Uterus (tissue), 4 donors: Measurements from ENCODE around the gene LYZL6. TPM values are rescaled to one million over a fixed set of nuclear protein-coding genes. Genes with fewer than 3 reads are reported as not detected.

ENCODE experiments used
- DNase-seq, 2 donors: peaks; one replicate each; pipeline ENCODE4 v3.0.0-alpha.2; 2019 to 2020
- H3K27ac ChIP-seq, 2 donors: fragments of 200-600 bp; sonication (generic); 1 replicate in 1 of 2; 2 replicates in 1 of 2; pipeline ENCODE4 v1.5.1; 2016 to 2018
- H3K27me3 ChIP-seq, 2 donors: fragments of 200-600 bp; sonication (generic); one replicate each; pipeline ENCODE4 v1.5.1; 2018 to 2019; ENCODE audit warnings: control low read depth in 1 of 2
- H3K36me3 ChIP-seq, 2 donors: fragments of 200-600 bp; sonication (generic); one replicate each; pipeline ENCODE4 v1.5.1; 2019; ENCODE audit warnings: control low read depth in 1 of 2
- H3K4me1 ChIP-seq, 2 donors: fragments of 200-600 bp; sonication (generic); one replicate each; pipeline ENCODE4 v1.5.1; 2018 to 2019; ENCODE audit warnings: control low read depth in 1 of 2
- H3K4me3 ChIP-seq, 2 donors: fragments of 200-600 bp; sonication (generic); 1 replicate in 1 of 2; 2 replicates in 1 of 2; pipeline ENCODE4 v1.5.1; 2018 to 2019; ENCODE audit warnings: mild to moderate bottlenecking in 1 of 2
- H3K9me3 ChIP-seq, 2 donors: fragments of 200-600 bp; sonication (generic); one replicate each; pipeline ENCODE4 v1.5.1; 2019; ENCODE audit warnings: control low read depth in 1 of 2
- CTCF ChIP-seq, 4 experiments: fragments of 200-600 bp in 2 of 4; fragments of 450-650 bp in 2 of 4; sonication (generic) in 2 of 4; IDR thresholded peaks; one replicate each; pipeline ENCODE4 v1.5.1; 2016 to 2019; ENCODE audit warnings: antibody characterized with exemption in 4 of 4, mild to moderate bottlenecking in 2 of 4, moderate library complexity in 1 of 4
- POLR2A ChIP-seq, 2 donors: fragments of 450-650 bp; IDR thresholded peaks; one replicate each; pipeline ENCODE4 v1.6.1; 2016; ENCODE audit warnings: antibody characterized with exemption in 2 of 2, mild to moderate bottlenecking in 1 of 2, moderate library complexity in 1 of 2
- intact Hi-C: fragments of 100-400 bp; cut with DNase I; formaldehyde crosslinking; loops from one replicate; pipeline ENCODE4 v1.15.1; 2023; ENCODE audit warnings: low total_unique reads
- total RNA-seq, 4 donors: library from RNA; depleted of rRNA in 3 of 4; stranded (reverse); fragments of >200 nt in 3 of 4; gene quantifications; one replicate each; pipeline versions ENCODE4 v1.1.0 to v1.2.4, GENCODE V29; 2014 to 2023
- donor health status: DM: yes; HTN: yes; CAD: no.

LYZL6 gene
- total RNA-seq, 4 donors from 2014 or later, result not detected

GRCh38 chr17:35923609-35924114 is 19.9 kb downstream of the LYZL6 start:
- Histone ChIP-seq H3K4me3 (no peak overlapping the region), H3K27me3 (no peaks in the 10 kb centered on the region)
- intact Hi-C loops, result no loop called here

GRCh38 chr17:35920229-35920628 is 23.3 kb downstream of the LYZL6 start:
- intact Hi-C loops, result no loop called here
- Histone ChIP-seq H3K4me1 (no peaks in the 10 kb centered on the region), H3K4me3 (no peak overlapping the region), H3K27ac (no peak overlapping the region), H3K27me3 (no peaks in the 10 kb centered on the region), H3K36me3 (no peaks in the 10 kb centered on the region), H3K9me3 (no peaks in the 10 kb centered on the region)
- no peak for DNase-seq
- TF ChIP-seq POLR2A (IDR thresholded peaks at IDR 0.05), result no peak

More at GRCh38 chr17:35923609-35924114, 19.9 kb downstream of the LYZL6 start:
- Histone ChIP-seq H3K27ac (no peak overlapping the region), H3K9me3 (no peaks in the 10 kb centered on the region), H3K4me1 (no peaks in the 10 kb centered on the region), H3K36me3 (no peaks in the 10 kb centered on the region)
- no peak for DNase-seq
- no peak for TF ChIP-seq CTCF (IDR thresholded peaks at IDR 0.05)
- no peak for TF ChIP-seq POLR2A (IDR thresholded peaks at IDR 0.05)

- H3K27ac ChIP-seq, result no peak overlapping the region
- no peak overlapping the region for H3K4me3 ChIP-seq
- no peak for DNase-seq
- TF ChIP-seq CTCF (IDR thresholded peaks at IDR 0.05), result no peak
- H3K36me3 ChIP-seq, result no peaks in the 10 kb centered on the region
- intact Hi-C loops, result no loop called here
- no peaks in the 10 kb centered on the region for H3K27me3 ChIP-seq
- no peaks in the 10 kb centered on the region for H3K9me3 ChIP-seq
- no peaks in the 10 kb centered on the region for H3K4me1 ChIP-seq
Measured at GRCh38 chr17:35918665-35919064, 24.8 kb downstream of the LYZL6 start.

- Histone ChIP-seq H3K27me3 (no peaks in the 10 kb centered on the region), H3K4me1 (no peaks in the 10 kb centered on the region), H3K36me3 (no peaks in the 10 kb centered on the region), H3K4me3 (no peak overlapping the region), H3K9me3 (no peaks in the 10 kb centered on the region), H3K27ac (no peak overlapping the region)
- intact Hi-C loops, result no loop called here
- DNase-seq, result no peak
- no peak for TF ChIP-seq CTCF (IDR thresholded peaks at IDR 0.05)
Measured at GRCh38 chr17:35917519-35918213, 25.8 kb downstream of the LYZL6 start.

- Histone ChIP-seq H3K36me3 (no peaks in the 10 kb centered on the region), H3K9me3 (no peaks in the 10 kb centered on the region), H3K27me3 (no peaks in the 10 kb centered on the region), H3K4me3 (no peak overlapping the region), H3K27ac (no peak overlapping the region), H3K4me1 (no peaks in the 10 kb centered on the region)
- DNase-seq, result no peak
- TF ChIP-seq POLR2A (IDR thresholded peaks at IDR 0.05) (no peak), CTCF (IDR thresholded peaks at IDR 0.05) (no peak)
- intact Hi-C loops, result no loop called here
Measured at GRCh38 chr17:35915153-35915964, 28.2 kb downstream of the LYZL6 start.
